Bronchial epithelial cell (primary cell): ENCODE measurements around the gene PEF1. TPM values are rescaled to one million over a fixed set of nuclear protein-coding genes. Genes with fewer than 3 reads are reported as not detected.

Source experiments
- DNase-seq: peaks from one replicate; pipeline ENCODE4 v3.0.0-alpha.2; 2010; ENCODE audit warnings: low read depth
- FAIRE-seq: peaks from 2 replicates; lab custom pipeline; 2011; peaks lifted over from hg19 to GRCh38; lab: Jason Lieb, UNC
- H3K27me3 ChIP-seq: 2 replicates; pipeline ENCODE4 v1.5.1; 2011; ENCODE audit warnings: low read length; ENCODE audit not compliant: control insufficient read depth, insufficient read depth
- H3K36me3 ChIP-seq: 2 replicates; pipeline ENCODE4 v1.5.1; 2011; ENCODE audit warnings: low read length; ENCODE audit not compliant: control insufficient read depth, insufficient read depth
- H3K4me3 ChIP-seq: 2 replicates; pipeline ENCODE4 v1.5.1; 2011; ENCODE audit warnings: mild to moderate bottlenecking, low read depth, low read length, control low read depth
- CTCF ChIP-seq: IDR thresholded peaks from 2 replicates; pipeline ENCODE4 v1.5.1; 2011; ENCODE audit warnings: mild to moderate bottlenecking, moderate library complexity, low read length, control low read depth, inconsistent platforms; ENCODE audit not compliant: insufficient read depth, severe bottlenecking
- total RNA-seq: library from RNA; depleted of rRNA; stranded (reverse); fragments of >200 nt; gene quantifications from 2 replicates; pipeline ENCODE4 v1.2.1, GENCODE V29; 2014

Gene PEF1
- total RNA-seq, 1 donor from 2014 or later: 67.4 TPM

- no peak for TF ChIP-seq CTCF
- peak; percentile 45 for DNase-seq
- Histone ChIP-seq H3K4me3 (no peak overlapping the region), H3K36me3 (peaks cover 13% of the 10 kb centered on the region), H3K27me3 (no peaks in the 10 kb centered on the region)
- FAIRE-seq: no peak
Observed at GRCh38 chr1:31625561-31626222, 19.0 kb downstream of the PEF1 start.

GRCh38 chr1:31624731-31625514 lies 19.8 kb downstream of the PEF1 start:
- no peak for TF ChIP-seq CTCF
- H3K27me3 ChIP-seq: no peaks in the 10 kb centered on the region
- peak; percentile 76 for FAIRE-seq
- H3K4me3 ChIP-seq: no peak overlapping the region
- DNase-seq: no peak
- H3K36me3 ChIP-seq: peaks cover 6% of the 10 kb centered on the region

- H3K27me3 ChIP-seq: no peaks in the 10 kb centered on the region
- DNase-seq (no peak), FAIRE-seq (no peak)
- TF ChIP-seq CTCF: no peak
- H3K4me3 ChIP-seq: no peak overlapping the region
- peaks cover 3% of the 10 kb centered on the region for H3K36me3 ChIP-seq
Observed at GRCh38 chr1:31624309-31624708, 20.4 kb downstream of the PEF1 start.

- peaks cover 5% of the 10 kb centered on the region for H3K27me3 ChIP-seq
- no peak for TF ChIP-seq CTCF
- DNase-seq (no peak), FAIRE-seq (no peak)
- no peak overlapping the region for H3K4me3 ChIP-seq
- peaks cover 3% of the 10 kb centered on the region for H3K36me3 ChIP-seq
Observed at GRCh38 chr1:31623365-31623764, 21.3 kb downstream of the PEF1 start.

- DNase-seq (no peak), FAIRE-seq (peak; percentile 83)
Observed at GRCh38 chr1:31621847-31622730, 22.6 kb downstream of the PEF1 start.

More at GRCh38 chr1:31621847-31622730, 22.6 kb downstream of the PEF1 start:
- no peak overlapping the region for H3K4me3 ChIP-seq
- H3K27me3 ChIP-seq: peaks cover 8% of the 10 kb centered on the region
- no peak for TF ChIP-seq CTCF
- no peaks in the 10 kb centered on the region for H3K36me3 ChIP-seq
